ENCODE measurements around the gene SYT15.
"Not testable (repeated sequence)": the region's sequence is repeated elsewhere in the genome, so short reads cannot be mapped to it uniquely, and the experiment has no call there.

The SYT15 gene

DNA sequence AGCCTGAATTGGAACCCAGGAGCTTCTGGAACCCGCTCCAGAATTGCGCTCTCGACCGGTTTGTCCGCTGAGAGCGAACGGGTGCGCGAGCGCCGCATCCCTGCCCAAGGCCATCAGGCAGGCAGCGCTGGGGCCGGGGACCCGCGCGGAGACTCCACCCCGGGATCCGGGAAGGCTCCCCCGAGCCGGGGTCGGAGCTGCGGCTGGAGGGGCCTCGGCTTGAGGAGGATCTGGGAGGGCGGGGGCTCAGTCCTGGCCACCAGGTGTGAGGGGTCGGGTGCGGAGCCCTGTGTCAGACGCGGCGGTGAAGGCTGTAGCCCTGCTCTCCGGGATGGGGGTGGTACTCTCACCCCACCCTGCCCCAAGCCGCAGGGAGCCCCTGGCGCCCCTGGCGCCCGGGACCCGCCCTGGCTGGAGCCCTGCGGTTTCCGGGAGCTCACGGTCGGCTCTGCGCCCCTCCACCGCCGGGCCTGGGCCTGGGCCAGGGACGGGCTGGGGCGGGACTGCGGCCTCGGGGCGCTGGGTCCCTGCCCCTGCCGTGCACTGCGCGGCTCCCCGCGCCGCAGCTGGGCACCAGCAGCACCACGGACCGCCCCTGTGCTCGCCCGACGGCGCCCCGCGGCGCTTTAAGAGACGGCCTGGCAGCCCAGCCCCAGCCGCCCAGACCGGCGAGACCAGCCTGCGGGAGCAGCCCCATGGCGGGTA, at the start of gene SYT15:
Gene SYT15 (plus strand): TSS at position 655 of the 705 bp plus-strand sequence. CDS start 41 bp downstream, at position 696.
- not testable (repeated sequence) for DNase-seq

DNA sequence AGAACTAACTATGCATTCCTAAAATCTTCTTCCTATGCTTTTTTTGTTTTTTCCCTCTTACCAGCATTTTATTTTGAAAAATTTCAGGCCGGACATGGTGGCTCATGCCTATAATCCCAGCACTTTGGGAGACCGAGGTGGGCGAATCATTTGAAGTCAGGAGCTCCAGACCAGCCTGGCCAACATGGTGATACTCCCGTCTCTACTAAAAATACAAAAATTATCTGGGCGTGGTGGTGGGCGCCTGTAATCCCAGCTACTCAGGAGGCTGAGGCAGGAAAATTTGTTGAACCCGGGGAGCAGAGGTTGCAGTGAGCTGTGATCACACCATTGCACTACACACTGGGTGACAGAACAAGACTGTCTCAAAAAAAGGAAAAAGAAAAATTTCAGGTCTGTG, 49.2 kb upstream of the SYT15 start:
- not testable (repeated sequence) for DNase-seq

DNA sequence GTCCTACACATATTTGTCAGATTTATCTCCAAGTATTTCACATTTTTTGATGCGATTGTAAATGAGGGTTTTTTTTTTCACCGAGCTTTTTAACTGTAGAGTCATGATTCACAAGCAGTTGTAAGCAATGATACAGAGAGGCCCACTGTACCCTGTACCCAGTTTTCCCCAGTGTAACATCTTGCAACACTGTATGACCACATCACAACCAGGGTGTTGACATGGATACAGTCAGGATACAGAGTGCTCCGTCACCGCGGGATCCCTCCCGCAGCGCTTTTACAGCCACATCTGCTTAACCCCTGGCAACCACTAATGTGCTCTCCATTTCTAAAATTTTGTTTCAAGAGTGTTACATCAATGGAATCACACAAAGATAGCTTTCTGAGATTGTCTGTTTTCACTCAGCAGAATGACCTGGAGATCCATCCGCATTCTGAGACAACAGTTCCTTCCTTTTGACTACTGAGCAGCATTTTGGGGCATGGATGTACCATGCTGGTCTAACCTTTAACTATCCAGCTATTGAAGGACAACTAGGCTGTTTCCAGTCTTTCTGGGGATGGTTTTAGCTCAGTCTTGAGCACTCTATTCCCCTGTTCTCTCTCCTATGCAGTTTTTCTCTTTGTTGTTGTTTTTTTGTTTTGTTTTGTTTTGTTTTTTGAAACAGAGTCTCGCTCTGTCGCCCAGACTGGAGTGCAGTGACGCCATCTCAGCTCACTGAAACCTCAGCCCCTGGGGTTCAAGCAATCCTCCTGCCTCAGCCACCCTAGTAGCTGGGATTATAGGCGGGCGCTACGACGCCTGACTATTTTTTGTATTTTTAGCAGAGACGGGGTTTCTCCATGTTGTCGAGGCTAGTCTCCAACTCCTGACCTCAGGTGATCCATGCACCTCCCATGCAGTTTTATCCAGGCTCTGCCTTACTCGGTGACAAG, 48.4 kb upstream of the SYT15 start:
- no peak for DNase-seq

DNA sequence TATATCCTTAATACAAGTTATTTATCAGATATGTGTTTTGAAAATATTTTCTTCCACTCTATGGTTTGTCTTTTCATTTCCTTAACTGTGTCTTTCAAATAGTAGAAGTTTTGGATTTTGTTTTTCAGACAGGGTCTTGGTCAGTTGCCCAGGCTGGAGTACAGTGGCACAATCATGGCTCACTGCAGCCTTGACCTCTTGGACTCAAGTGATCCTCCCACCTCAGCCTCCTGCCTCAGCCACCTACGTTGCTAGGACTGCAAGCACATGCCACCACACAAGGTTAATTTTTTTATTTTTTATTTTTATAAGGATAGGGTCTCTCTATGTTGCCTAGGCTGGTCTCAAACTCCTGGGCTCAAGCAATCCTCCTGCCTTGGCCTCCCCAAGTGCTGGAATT, 46.7 kb upstream of the SYT15 start:
- DNase-seq, result not testable (repeated sequence)

DNA sequence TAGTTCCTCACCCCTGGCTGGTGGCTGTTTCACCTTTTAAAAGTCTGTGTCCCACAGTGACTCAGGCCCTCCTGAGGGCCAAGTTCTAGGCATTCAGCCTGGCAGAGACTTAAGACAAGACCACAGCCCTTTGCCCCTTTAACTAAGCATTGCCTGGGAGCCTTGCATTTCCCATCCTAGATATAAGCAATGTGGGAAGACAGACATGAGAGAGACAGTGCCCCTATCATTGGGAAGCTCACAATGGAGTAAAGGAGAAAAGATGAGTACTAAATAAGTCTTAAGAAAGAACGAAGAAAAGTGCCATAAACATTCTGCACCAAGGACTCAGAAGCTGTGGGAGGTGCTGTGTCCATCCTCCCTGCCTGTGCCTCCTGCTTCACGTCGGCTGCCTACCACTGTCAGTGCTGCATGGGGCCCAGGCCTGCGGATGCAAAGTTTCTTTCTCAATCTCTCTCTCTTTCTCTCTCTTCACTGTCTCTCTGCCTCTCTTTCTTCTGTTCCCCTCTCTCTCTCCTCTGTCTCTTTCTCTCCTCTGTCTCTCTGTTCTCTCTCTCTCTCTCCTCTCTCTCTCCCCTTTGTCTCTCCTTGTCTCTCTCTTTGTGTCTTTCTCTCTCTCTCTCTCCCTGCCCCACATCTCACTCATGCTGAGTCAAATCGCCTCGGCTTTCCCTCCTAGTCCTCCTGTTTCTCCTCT, 44.0 kb upstream of the SYT15 start:
- DNase-seq, result no peak

DNA sequence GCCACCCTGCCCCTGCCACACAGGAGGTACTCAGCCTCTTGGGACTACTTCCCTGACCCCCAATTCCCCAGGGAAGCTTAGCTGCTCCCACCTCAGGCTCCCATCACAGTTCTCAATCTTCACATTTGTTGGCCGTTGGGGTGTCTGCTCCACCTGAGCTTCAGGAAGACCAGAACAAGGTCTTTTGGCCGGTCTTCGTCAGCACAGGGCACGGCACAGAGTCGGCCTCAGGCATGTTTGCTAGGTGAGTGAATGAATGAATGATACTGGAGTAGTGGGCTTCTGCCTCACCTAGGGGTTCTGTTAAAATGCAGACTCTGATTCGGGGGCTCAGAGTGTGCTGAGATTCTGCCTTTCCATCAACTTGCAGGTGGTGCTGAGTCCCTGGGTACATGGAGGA, 42.8 kb upstream of the SYT15 start:
- no peak for DNase-seq

DNA sequence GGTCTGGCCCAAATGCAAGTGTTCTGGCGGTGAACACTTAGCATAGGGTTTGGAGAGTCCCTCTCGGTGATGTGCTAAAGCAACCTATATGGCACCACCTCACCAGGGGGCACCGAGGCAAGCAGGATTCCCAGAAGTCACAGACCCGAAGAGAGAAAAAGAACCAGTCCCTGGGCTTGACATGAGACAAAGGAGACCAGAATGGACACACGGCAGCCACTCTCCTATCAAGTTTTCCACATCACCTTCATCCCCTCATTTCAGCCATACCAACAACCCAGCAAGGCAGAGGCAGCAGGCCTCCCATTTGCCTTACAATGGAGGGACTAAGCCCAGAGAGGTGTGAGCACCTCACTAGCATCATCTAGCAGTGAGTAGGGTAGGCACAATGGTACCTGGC, 42.1 kb upstream of the SYT15 start:
- DNase-seq, result no peak

DNA sequence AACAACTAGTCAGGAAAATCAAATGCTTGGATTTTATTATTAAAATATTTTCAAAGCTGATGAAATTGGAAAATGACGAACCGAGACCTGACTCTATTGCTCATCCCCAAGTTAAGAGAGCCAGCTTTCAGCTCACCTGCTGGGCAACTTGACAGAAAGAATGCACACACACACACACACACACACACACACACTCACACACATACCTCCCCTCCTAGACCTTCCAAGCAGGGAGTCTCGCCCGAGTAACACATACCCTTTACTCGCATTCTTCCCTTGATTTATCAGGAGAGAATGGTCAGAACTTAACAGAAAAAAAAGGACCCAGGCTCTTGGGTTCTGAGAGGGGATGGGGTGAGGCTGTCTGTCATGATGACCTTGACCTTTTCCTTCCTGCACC, 41.6 kb upstream of the SYT15 start:
- DNase-seq, result no peak

DNA sequence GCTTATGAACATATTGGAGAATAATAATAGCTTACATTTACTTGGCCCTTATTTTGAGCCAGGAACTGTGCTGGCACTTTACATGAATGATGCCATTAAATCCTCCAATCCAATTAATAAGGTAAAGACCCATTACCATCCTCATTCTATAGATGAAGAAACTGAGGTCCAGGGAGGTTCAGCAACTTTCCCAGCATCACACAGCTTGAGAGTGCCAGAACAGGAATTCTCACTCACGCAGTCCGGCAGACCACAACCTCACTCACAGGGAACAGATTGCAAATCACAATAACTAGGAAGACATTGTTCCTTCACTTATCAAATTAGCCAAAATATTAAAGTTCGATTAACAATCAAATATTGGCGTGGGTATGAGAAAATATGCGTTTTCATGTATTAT, 40.8 kb upstream of the SYT15 start:
- no peak for DNase-seq

DNA sequence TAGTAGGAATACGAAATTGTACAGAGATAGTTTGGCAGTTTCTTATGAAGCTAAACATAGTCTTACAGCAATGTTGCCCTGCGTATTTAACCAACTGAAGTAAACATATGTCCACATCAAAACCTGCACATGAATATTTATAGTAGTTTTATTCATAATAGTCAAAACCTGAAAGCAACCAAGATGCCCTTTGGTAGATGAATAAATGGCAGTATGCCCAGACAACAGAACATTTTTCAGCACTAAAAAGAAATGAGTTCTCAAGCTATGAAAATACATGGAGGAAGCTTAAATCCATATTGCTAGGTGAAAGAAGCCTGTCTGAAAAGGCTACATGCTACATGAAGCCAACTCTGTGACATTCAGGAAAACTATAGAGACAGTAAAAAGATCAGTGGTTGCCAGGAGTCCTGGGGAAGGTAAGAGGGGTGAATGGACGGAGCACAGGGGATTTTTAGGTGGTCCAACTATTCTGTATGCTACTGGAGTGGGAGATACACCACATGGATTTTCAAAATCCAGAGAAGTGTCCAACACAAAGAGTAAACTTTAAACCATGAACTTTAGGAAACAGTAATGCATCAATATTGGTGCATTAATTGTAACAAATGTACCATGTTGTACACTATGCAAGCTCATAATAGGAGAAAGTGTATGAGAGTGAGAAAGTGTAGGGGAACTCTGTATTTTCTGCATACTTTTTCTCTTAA, 40.1 kb upstream of the SYT15 start:
- DNase-seq, result no peak

DNA sequence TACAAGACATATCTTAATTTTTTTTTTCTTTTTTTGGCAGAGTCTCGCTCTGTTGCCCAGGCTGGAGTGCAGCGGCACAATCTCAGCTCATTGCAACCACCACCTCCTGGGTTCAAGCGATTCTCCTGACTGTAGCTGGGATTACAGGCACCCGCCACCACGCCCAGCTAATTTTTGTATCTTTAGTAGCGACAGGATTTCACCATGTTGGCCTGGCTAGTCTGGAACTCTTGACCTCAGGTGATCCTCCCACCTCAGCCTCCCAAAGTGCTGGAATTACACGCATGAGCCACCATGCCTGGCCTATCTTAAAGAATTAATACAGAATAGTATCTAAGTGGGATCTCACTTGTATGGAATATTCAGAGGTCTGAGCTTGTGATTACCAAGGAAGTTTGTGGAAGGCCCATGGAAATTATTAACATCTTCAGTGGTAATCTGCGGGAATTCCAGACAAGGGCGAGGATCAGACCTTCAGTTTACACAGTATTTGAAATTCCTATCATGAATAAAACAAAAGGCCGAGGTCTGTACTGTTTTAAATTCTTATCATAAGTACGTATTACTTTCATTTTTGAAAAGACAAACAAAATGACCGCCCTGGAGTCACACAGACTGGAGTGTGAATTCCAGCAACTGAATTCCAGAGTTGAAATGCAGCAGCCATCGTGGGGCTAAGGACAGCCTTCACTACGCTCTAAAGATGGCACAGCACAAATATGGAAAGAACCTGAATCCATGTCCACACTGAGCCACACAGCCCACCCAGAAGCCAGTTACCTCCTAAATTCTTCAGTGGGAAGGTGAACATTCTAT, 39.1 kb upstream of the SYT15 start:
- DNase-seq, result no peak

DNA sequence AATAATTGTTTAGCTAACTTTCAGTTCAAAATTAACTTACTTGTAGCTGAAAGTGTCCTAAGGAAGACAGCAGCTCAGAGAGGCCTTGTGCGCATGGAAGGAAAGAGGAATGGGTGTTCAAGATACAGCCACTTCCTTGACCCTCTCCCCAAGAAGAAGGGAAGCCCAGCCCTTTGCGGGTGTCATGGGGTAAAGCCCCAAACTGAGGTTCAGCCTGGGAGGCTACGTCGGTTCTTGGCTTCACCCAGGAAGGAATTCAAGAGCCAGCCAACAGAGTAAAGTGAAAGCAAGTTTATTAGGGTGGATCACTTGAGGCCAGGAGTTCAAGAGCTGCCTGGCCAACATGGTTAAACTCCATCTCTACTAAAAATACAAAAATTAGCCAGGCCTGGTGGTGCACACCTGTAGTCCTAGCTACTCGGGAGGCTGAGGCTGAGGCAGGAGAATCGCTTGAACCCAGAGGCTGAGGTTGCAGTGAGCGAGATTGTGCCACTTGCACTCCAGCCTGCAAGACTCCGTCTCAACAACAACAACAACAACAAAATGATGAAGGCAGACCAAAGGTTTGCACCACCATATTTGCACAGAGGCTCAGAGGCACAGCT, 38.4 kb upstream of the SYT15 start:
- no peak for DNase-seq

DNA sequence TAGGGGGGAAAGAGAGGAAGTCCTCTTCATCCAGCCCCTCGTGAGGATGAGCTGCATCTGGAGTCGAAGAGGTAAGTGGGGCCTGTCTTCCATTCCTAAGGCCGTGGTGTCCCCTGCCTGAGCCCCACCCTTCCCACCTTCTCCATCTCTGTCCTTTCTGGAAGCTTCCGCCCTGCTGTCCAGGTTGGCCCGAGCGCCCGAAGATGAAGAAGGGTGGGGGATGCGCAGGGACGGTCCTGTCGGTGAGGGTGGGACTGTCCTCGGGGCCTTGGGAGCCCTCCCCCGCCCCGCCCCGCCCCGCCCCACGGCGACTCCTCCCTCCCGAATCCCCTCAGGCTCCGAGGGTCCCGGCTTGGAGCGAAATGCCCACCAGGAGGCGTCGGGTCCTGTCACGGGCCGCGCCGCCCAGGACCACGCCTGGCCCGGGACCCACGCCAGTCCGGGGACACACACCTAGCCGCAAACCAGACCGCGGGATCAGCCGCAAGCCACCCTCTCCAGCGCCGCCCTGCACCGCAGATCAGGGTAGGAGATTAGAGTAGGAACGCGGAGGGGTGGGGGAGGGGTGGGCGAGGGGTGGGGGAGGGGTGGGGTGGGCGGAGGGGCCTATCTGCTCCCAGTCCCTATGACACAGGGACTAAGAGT, 37.8 kb upstream of the SYT15 start:
- no peak for DNase-seq

DNA sequence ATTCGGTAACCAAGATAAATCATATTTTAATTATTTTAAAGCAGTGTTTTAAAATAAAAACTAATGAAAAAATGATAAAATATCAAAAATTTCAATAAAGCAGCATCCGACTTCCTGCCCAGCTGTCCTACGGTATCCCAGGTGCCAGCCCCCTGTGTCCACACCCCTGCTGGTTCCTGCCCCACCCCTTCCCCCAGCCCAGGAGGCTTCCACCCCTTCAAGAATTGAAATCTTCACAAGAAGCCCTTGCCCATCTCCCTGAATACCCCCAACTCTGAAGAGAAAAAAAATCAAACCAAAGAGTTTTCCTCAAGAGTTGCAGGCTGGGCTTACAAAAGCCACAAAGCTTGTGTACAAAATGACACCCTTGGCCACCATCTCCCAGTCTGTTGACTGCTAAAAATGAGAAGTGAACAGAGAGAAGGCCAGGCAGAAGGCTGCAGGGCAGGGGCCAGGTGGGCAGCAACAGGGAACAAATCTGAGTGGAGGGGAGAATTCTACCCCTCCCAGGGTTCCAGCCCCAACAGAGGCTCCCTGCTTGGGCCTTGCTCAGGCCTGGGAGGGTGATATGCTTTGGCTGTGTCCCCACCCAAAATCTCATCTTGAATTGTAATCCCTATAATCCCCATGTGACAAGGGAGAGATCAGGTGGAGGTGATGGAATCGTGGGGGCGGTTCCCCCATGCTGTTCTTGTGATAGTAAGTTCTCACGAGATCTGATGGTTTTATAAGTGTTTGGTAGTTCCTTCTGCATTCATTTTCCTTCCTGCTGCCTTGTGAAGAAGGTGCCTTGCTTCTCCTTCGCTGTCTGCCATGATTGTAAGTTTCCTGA, 37.0 kb upstream of the SYT15 start:
- DNase-seq, result no peak

DNA sequence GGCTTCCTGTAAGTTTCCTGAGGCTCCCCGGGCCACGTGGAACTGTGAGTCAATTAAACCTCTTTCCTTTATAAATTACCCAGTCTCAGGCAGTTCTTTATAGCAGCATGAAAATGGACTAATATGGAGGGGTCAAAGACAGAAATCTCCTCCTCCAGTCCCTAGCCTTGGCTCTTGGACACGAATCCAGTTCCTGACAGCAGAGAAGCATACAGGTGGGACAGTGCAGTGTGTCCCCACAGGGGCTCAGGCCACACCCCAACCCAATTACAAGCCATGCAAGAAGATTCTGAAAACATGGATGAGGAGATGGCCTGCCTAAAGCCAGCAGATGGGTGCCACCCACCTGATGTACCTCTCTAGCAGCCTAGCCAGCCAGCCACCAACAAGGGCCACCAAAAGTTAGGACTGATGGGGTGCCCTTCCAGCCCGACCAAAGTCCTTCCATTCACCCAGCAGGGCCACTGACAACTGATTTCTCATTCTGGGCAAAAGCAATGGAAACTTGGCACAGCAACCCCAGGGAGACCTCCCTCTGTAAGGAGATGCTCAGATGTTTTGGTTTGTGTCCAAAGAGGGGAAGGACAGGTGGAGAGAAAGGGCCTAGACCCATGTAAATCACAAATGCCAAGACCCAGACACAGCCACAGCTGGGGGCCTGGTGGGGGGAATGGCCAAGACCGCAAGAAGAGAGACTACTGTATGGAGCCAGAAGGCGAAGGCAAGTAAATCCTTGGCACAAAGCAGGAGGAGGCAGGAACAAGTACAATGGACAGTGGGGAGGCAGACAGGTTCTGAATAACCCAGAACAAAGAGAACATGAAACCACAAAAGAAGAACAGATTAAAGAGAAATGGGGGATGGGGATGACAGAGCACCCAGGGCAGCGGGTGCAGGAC, 36.1 kb upstream of the SYT15 start:
- DNase-seq, result no peak

DNA sequence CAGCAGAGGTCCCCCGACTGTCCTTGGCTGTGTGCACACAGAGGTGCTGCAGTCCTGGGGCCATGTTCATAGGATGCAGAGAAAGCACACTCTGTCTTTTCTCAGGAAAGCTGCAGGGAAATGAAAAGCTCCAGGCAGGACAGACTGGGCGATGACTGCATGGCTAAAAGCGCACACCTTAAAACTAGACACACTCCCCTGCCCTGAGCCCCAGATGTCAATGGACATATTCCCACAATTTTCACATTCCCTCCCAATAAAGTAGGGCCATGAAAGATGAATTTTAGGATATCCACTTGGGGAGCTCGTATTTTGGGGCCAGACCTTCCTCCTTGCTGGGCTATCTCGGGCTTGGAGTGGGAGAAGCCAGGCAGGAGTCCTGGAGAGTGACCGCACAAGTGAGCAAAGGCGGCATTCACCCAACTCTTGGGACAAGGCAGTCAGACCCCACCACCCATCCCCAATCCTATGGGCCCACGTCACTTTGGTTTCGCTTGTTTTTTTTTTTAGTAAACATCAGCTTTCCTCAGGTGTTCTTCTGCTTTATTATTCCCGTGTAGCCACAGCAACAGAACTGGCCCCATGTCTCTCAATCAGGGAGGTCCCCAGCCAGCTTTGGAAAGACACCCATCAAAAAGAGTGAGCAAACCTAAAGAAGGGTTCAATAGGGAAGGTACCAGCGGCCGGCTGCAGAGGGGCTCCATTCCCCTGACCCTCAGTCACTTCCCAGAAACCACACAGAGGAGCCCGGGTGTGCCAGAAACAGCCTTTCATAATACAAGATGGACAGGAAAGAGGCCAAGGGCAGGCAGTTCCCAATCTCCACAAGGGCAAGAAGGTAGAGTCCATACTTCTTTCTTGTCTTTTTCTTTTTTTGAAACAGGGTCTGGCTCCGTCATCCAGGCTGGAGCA, 35.2 kb upstream of the SYT15 start:
- DNase-seq, result no peak

DNA sequence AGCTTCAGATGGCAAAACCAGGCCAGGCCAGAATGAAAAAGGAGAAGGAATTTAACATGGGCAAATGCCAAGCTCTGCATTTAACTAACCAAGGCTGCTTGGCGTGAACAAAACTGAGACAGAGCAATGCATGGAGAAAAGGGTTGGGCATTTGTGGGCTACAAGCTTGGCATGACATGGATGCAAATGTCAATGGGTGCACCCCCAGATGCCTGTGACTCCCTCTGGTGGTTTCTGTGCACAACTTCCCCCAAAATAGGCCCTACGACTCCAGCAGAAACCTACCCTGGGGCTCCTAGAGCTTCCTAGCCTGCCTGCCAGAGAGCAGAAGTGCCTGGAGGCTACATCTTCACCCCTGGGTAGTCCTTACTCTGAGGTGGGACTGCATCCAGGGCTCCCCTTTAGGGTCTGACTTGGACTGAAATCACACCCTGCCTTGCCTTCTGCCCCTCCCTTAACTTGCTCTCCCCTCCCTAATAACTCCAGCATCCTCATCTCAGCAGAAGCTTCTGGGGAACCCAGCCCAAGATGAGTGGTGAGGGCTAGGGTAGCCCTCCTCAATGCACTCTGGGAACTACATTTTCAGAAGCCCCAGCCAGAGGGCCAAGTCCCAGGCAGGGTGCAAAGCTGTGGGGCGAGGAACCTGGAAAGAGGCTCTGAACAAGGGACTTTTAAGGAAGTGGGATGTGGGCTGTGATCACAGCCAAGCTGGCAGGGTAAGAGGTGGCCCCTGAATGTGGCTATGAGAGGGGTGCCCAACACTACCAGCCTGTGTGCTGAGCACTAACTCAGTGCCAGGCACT, 33.7 kb upstream of the SYT15 start:
- DNase-seq, result no peak

All from DMS79 (cell line).